ENCODE data around the gene VPS35. TPM values are rescaled to one million over a fixed set of nuclear protein-coding genes. Genes with fewer than 3 reads are reported as not detected.

The VPS35 gene
- total and polyA plus RNA-seq, 7 donors: 22.8 to 49.8 (median 36.3) TPM

GRCh38 chr16:46613352-46613751 lies 75.6 kb downstream of the VPS35 start:
- DNase-seq (no peak), ATAC-seq (no peak)
- H3K36me3 ChIP-seq (ENCODE audit: insufficient read depth in 1 of 2, low read depth in 1 of 2): no peaks in the 10 kb centered on the region
- no peaks in the 10 kb centered on the region for H3K27me3 ChIP-seq (ENCODE audit: insufficient read depth in 3 of 3, low read length in 2 of 3)
- intact Hi-C loops (cut with DNase I): no loop called here
- no peaks in the 10 kb centered on the region for H3K4me1 ChIP-seq
- no peak overlapping the region for H3K27ac ChIP-seq
- TF ChIP-seq, protein P1, sequence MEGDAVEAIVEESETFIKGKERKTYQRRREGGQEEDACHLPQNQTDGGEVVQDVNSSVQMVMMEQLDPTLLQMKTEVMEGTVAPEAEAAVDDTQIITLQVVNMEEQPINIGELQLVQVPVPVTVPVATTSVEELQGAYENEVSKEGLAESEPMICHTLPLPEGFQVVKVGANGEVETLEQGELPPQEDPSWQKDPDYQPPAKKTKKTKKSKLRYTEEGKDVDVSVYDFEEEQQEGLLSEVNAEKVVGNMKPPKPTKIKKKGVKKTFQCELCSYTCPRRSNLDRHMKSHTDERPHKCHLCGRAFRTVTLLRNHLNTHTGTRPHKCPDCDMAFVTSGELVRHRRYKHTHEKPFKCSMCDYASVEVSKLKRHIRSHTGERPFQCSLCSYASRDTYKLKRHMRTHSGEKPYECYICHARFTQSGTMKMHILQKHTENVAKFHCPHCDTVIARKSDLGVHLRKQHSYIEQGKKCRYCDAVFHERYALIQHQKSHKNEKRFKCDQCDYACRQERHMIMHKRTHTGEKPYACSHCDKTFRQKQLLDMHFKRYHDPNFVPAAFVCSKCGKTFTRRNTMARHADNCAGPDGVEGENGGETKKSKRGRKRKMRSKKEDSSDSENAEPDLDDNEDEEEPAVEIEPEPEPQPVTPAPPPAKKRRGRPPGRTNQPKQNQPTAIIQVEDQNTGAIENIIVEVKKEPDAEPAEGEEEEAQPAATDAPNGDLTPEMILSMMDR (IDR thresholded peaks at IDR 0.05): no peak
- no peaks in the 10 kb centered on the region for H3K9me3 ChIP-seq
- 68 to 92% (median 77%) methylated on average over 2 of the region's 2 CpGs for WGBS, 3 donors
- H3K4me3 ChIP-seq: no peak overlapping the region

DNA sequence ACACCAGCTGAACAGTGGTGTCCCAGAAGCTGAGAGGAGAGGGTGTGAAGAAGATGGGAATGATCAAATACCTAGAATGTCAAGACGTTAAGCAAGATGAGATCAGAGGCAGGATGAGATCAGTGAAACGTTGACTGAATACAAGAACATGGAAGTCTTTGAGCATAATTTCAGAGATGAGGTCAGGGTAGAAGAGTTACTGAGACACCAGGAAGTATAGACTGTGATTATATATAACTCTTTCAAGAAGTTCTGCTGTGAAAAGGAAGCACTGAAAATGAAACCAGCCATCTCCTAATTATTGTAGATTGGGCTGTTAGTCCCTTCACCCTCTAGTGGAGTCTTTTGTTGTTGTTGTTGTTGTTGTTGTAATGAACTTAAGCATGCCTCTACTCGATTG lies 76.9 kb downstream of the VPS35 start:
- no peak for ATAC-seq
- Histone ChIP-seq H3K4me1 (no peaks in the 10 kb centered on the region), H3K9me3 (no peaks in the 10 kb centered on the region), H3K36me3 (ENCODE audit: insufficient read depth in 1 of 2, low read depth in 1 of 2) (no peaks in the 10 kb centered on the region), H3K4me3 (no peak overlapping the region), H3K27me3 (ENCODE audit: insufficient read depth in 3 of 3, low read length in 2 of 3) (no peaks in the 10 kb centered on the region), H3K27ac (no peak overlapping the region)
- WGBS, 3 donors: 72 to 84% (median 73%) methylated on average over 3 of the region's 3 CpGs
- intact Hi-C loops (cut with DNase I): no loop called here
- TF ChIP-seq, protein P1 (IDR thresholded peaks at IDR 0.05): no peak
- DNase-seq: no peak

GRCh38 chr16:46607529-46607928 lies 81.4 kb downstream of the VPS35 start:
- Histone ChIP-seq H3K36me3 (ENCODE audit: insufficient read depth in 1 of 2, low read depth in 1 of 2) (peaks cover 2 to 7% of the 10 kb centered on the region in 2 donors), H3K9me3 (no peaks in the 10 kb centered on the region), H3K27me3 (ENCODE audit: insufficient read depth in 3 of 3, low read length in 2 of 3) (no peaks in the 10 kb centered on the region), H3K4me3 (no peak overlapping the region), H3K4me1 (no peaks in the 10 kb centered on the region), H3K27ac (no peak overlapping the region)
- intact Hi-C loops (cut with DNase I): loop anchor here (2.0 to 5.0 kb wide), 2 partner anchors 50 to 53 kb away; no protein-coding TSS in a partner anchor
- TF ChIP-seq, protein P1 (IDR thresholded peaks at IDR 0.05): peak; percentile 46
- ATAC-seq (peak in 2 of 4 donors; percentile 58), DNase-seq (no peak)
- 65 to 80% (median 74%) methylated on average over 1 of the region's 1 CpG for WGBS, 3 donors

DNA sequence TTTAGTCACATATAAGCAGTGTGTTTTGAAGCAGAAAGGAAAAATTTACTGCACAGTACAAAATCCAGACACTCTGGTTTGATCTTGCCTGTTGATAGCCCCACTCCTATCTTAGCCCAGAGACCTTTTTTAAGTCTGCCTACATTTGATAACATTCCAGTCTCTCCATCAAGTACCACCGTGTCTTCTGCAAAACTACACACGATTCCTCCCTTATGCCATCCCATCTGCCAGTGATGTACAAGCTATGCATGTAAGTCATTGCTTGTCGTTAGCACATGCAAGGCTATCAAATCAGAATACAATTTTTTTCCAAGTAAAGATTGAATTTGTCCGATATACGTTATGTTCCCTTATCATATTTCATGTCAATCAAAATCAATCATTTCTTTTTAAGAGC lies 82.7 kb downstream of the VPS35 start:
- H3K4me1 ChIP-seq: no peaks in the 10 kb centered on the region
- TF ChIP-seq, protein P1 (IDR thresholded peaks at IDR 0.05): no peak
- no peak overlapping the region for H3K27ac ChIP-seq
- no peak overlapping the region for H3K4me3 ChIP-seq
- no peaks in the 10 kb centered on the region for H3K9me3 ChIP-seq
- H3K27me3 ChIP-seq (ENCODE audit: insufficient read depth in 3 of 3, low read length in 2 of 3): no peaks in the 10 kb centered on the region
- peaks cover 2 to 7% of the 10 kb centered on the region in 2 donors for H3K36me3 ChIP-seq (ENCODE audit: insufficient read depth in 1 of 2, low read depth in 1 of 2)
- 93 to 95% (median 94%) methylated on average over 5 of the region's 5 CpGs for WGBS, 3 donors
- DNase-seq (no peak), ATAC-seq (no peak)
- intact Hi-C loops (cut with DNase I): loop anchor here (2.0 to 5.0 kb wide), 2 partner anchors 49 to 51 kb away; no protein-coding TSS in a partner anchor

Other genes starting within 250 kb of the VPS35 start
- gene SHCBP1, start 67.8 kb downstream of the VPS35 start, total RNA-seq: 1 to 10 TPM in 1 of 4 donors, under 1 TPM in 3; 0.28 to 1.2 (median 0.42) TPM
- under 1 TPM; 0.18 to 0.46 (median 0.35) TPM for gene SHCBP1, start 67.8 kb downstream of the VPS35 start, polyA plus RNA-seq
- under 1 TPM; 0.26 to 0.79 (median 0.34) TPM for gene ORC6, start 481 bp upstream of the VPS35 start, total RNA-seq
- gene ORC6, start 481 bp upstream of the VPS35 start, polyA plus RNA-seq: 1 to 10 TPM in 2 of 3 donors, under 1 TPM in 1; 0.70 to 2.5 (median 1.6) TPM
- gene MYLK3, start 59.2 kb upstream of the VPS35 start, total RNA-seq: 10 to 100 TPM; 13.2 to 41.1 (median 36.6) TPM
- 1 to 10 TPM; 1.4 to 6.8 (median 5.4) TPM for gene MYLK3, start 59.2 kb upstream of the VPS35 start, polyA plus RNA-seq
- gene C16orf87, start 142.0 kb upstream of the VPS35 start, total RNA-seq: 10 to 100 TPM; 18.2 to 29.4 (median 24.4) TPM
- 10 to 100 TPM in 1 of 3 donors, 1 to 10 TPM in 2; 5.8 to 23.4 (median 8.1) TPM for gene C16orf87, start 142.0 kb upstream of the VPS35 start, polyA plus RNA-seq
- gene GPT2, start 195.2 kb upstream of the VPS35 start, total RNA-seq: 100 to 1,000 TPM in 1 of 4 donors, 10 to 100 TPM in 3; 27.7 to 110 (median 65.3) TPM
- 10 to 100 TPM; 25.7 to 52.5 (median 41.1) TPM for gene GPT2, start 195.2 kb upstream of the VPS35 start, polyA plus RNA-seq

All from psoas muscle (tissue), 8 donors.